Fibroblast of lung (primary cell): ENCODE results near the gene PLCG2.

Experiments used
- EZH2 ChIP-seq: IDR thresholded peaks from 2 replicates; pipeline ENCODE4 v1.5.1; 2012; ENCODE audit warnings: low read length, control low read depth, mild to moderate bottlenecking; ENCODE audit errors: missing control alignments
- TF ChIP-seq, protein P1 (sequence below), 2 donors: IDR thresholded peaks in 1 of 2; conservative IDR thresholded peaks in 1 of 2; 1 replicate in 1 of 2; 2 replicates in 1 of 2; pipeline ENCODE4 v1.5.1; 2011 to 2012; ENCODE audit warnings: low read length in 2 of 2, control low read depth in 1 of 2, inconsistent platforms in 1 of 2, low read depth in 1 of 2, mild to moderate bottlenecking in 1 of 2

- TF ChIP-seq, protein P1, sequence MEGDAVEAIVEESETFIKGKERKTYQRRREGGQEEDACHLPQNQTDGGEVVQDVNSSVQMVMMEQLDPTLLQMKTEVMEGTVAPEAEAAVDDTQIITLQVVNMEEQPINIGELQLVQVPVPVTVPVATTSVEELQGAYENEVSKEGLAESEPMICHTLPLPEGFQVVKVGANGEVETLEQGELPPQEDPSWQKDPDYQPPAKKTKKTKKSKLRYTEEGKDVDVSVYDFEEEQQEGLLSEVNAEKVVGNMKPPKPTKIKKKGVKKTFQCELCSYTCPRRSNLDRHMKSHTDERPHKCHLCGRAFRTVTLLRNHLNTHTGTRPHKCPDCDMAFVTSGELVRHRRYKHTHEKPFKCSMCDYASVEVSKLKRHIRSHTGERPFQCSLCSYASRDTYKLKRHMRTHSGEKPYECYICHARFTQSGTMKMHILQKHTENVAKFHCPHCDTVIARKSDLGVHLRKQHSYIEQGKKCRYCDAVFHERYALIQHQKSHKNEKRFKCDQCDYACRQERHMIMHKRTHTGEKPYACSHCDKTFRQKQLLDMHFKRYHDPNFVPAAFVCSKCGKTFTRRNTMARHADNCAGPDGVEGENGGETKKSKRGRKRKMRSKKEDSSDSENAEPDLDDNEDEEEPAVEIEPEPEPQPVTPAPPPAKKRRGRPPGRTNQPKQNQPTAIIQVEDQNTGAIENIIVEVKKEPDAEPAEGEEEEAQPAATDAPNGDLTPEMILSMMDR (conservative IDR thresholded peaks at IDR 0.05 in 1 of 2, IDR thresholded peaks at IDR 0.05 in 1 of 2; ENCODE audit: low read depth in 1 of 2, low read length in 2 of 2), result no peak
- no peak for TF ChIP-seq EZH2
Observed at GRCh38 chr16:81809567-81809966, 30.5 kb downstream of the PLCG2 start.
